Activated CD8-positive, alpha-beta memory T cell treated with anti-CD3 and anti-CD28 coated beads for 48 hours (primary cell): ENCODE measurements around the gene IQCE.

Experiments used
- DNase-seq, 3 experiments: peaks; one replicate each; pipeline ENCODE4 v3.0.0-alpha.2; 2020; ENCODE audit warnings: low read depth in 2 of 3, low spot score in 2 of 3

Gene IQCE

GRCh38 chr7:2558629-2559282, at the start of gene IQCE:
Gene IQCE, plus strand, starts transcription at chr7:2558979. Its CDS starts 203 bp downstream, at chr7:2559182.
- peak; percentile 81 to 88 (median 86) for DNase-seq

DNA sequence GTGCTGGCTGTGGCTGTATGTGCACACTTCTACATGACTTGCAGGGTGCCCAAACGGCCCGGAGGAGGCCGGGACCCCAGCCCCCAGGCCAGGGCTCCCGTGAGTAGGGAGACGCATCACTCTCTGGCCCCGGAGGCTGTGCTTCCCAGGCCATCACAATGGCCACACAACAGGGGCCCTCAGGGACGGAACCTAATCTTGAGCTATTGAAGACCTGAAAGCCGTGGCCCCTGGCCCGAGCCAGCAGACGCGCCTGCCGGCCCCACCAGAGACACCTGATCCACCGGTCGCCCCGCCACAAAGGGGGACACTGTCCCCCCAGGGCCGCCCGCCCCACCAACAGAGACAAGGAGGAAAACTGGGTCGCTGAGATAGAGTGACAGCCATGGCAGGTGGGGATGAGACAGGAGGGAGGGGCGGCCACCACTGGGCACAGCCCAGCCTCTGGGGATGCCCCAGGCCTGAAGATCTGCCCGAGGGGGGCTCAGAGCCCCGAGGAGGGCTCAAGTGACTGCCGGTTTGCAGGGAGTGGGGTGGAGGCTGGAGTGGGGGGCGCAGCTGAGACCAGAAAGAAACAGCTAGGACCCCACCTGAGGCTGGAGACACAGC, 49.4 kb upstream of the IQCE start:
- DNase-seq: no peak

DNA sequence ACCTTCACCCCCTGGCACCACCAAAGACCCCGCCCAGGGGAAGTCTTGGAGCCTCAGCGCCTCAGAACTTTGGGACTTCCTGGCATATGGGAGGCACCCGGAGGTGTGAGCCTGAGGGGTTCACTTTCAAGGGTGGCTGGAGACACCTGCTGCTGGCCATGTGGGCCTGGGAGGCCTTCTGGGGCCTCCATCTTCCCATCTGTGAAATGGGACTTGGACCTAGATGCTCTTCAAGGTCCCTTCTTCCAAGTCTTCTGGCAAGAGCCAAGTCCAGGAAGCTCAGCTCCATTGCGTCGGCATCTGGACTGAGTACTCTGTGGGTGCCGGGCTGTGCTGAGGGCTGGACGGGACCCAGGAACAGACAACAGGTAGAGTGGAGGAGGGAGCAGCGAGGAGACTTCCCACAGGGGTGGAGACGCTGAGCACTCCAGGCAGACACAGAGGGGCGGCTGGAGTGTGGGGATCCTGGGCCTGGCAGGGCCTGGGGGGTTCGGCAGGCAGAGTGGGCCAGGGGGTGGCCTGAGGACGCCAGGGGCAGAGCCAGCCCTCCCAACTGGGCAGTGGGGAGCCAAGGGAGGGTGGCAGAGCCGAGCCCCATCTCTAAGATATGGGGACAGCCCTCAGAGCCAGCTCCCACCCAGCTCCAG, 48.5 kb upstream of the IQCE start:
- no peak for DNase-seq

DNA sequence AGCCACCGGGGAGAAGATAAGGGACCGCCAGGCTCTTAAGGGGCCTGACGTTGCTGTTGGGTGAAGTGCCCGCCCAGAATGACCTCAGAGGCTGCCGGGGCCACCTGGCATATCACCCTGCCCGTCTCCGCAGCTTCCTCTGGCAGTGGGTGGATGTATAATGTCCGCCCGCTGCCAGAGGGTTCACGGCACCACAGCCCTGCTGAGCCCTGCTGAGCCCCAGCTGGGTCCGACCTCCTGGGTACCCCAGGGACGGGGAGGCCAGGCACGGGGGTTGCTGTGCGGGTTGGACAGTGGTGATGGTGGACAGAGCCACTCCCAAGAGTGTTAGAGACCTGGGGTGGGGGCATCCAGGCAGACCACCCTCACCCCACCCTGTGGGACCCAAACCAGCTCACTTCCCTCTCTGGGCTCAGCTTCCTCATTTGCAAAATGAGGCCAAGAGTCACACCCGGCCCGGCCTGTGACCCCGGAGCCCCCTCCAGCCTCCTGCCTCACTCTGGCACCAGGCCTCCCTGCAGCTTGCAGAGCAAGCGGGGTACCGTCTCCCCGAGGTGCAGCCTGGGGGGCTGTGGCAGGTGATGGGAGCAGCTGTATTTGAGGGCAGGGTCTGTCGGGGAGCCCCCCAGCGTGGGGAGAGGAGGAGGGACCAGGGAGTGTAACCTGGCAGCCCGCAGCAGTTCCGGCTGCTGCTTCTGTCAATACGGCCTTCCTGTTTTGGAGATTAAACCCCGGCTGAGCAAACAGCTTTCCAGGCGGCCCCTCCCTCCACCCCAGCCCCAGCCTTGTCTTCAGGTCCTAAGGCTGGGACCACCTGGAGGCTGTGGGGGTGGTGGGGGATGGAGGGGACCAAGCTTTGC, 47.6 kb upstream of the IQCE start:
- DNase-seq: no peak

DNA sequence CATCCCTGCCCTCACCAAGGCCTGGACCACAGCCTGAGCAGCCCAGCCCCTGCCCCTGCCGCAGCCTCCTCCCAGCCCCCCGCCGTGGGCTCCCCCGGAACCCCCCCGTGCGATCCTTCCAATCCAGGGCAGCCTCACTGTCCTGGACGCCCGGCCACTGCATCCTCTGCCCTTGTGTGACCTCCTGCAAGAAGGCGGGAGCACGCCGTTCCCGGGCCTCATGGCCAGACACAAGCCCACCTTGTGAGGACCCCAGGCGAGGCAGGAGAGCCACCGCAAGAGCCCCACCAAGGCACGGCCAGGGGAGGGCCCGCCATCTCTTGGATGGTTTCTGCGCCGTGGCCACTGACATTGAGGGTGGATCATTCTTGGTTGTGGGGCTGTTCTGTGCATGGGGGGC, 47.0 kb upstream of the IQCE start:
- no peak for DNase-seq

DNA sequence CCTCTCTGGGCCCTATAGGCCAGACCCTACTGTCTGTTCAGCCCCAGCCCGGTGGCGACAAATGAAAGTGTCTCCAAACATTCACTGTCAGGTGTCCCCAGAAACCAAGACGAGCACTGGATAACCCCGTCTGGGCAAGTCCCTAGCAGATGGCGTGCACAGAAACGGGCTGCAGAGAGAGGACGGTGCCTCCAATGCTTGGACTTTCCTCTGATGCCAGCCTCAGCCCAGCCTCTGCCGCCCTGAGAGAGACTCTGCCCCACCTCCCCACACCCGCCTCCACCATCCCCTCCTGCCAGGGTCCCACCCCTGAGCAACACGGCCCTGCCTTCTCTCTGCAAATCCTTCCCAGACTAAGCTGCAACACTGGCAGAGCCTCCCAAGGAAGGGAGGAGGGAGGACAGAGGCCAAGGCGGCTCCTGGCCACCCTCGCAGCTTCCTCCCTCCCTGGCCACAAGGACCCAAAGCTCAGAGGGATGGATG, 46.6 kb upstream of the IQCE start:
- no peak for DNase-seq

DNA sequence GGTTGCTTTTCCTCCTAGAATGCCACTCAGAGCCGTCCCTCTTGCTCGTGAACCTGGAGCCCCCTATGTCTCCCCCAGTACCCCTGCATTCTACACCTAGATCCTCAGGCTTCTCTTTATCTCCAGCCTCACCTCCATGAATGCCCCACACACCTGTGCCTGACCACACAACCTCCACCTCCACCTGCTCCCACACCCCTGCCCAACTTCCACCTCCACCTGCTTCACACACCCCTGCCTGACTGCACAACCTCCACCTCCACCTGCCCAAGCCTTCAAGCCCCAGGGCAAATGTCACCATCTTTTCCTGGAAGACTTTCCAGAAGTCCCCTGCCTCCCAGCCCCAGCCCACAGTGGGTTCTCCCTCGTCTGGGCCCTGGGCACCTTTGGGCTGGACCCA, 46.1 kb upstream of the IQCE start:
- DNase-seq: no peak

DNA sequence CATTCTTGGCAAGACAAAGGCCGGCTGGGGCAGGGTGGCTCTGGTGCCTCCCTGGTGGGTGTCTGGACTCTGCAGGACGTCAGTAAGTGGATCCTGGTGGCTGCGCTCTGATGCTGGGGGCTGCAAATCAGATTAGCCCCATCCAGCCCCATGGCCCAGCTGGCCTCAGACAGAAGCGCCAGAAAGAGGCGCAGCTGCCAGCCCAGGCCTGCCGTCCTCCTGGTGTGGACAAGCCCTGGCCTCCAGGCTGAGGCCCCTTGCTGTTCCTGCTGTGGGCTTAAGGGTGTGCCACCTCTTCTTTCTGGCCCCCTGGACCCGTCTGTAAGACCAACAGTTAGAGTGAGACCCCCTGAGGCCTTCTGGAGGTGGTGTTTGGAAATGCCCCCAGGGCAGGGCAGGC, 45.1 kb upstream of the IQCE start:
- DNase-seq: no peak

GRCh38 chr7:2514473-2515423, 44.0 kb upstream of the IQCE start:
- DNase-seq: no peak

DNA sequence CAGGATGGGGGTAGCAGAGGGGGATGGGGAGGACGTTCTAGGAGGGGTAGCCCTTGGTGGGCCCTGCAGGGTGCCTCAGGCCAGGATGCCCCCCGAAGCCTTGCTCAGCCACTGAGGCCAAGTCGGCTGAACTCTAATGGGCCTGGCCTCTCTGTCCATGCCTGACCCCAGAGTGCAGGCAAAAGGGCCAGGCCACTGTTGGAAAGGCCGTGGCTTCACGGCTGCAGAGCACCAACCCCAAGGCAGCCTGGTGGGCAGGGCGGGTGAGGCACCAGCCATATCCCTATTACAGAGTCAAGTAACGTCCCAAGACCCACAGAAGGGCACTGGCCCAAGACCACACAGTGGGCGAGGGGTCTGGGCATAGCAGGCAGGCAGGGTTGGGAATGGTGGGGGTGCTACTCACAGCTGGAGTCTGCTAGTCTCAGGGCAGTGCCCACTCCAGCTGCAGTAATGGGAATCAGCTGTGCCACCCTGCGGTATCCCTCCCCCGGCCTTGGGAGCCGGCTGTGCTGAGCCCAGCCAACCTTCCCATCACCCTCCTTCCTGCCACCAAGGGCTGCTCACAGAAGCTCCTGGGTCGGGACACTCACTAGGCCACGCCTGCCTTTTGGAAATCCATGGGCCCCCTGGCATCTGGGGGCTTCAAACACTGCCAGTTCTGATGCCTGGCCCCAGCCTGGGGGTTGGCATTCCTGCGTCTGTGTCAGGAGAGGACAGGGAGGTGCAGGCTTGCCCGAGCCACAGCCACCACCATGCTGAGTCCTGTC, 43.2 kb upstream of the IQCE start:
- DNase-seq: no peak

GRCh38 chr7:2516194-2516555, 42.6 kb upstream of the IQCE start:
- no peak for DNase-seq

- no peak for DNase-seq
Observed at GRCh38 chr7:2517026-2517425, 41.8 kb upstream of the IQCE start.

- DNase-seq: no peak
Observed at GRCh38 chr7:2517678-2518507, 40.9 kb upstream of the IQCE start.

GRCh38 chr7:2518737-2519118, 40.1 kb upstream of the IQCE start:
- no peak for DNase-seq

GRCh38 chr7:2519119-2519930, 39.5 kb upstream of the IQCE start, which contains the start of gene LFNG:
Gene LFNG, plus strand, starts transcription at chr7:2519774. Its CDS starts 88 bp downstream, at chr7:2519862.
- peak in 2 of 3 experiments; percentile 79 to 81 for DNase-seq

DNA sequence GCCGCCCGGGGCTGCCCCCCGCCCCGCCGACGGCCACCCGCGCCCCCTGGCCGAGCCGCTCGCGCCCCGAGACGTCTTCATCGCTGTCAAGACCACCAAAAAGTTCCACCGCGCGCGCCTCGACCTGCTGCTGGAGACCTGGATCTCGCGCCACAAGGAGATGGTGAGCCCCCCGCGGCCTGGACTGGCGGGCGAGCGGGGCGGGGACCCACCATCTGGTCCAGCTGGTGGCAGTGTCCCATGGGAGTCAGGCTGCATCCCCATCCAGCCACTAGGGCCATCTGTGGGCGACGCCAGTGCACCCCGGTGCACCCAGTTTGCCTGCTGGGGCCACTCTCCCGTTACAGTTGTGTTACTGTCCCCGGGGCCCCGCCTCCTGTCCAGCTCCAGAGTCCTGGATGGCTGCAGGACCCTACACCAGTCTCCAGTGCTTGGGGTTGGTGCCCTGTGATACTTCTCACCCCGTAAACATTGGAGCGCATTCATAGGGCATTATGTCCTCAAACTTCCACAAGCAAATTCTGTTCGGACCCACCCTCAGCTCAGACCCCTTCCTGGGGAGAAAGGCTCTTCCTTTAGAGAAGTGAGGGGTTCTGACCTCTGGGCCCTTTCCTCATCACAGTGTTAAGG, 38.5 kb upstream of the IQCE start:
- DNase-seq: no peak

- no peak for DNase-seq
Observed at GRCh38 chr7:2520761-2521290, 38.0 kb upstream of the IQCE start.
